GM12874 (cell line): Measurements from ENCODE around the gene JAM2.

Experiments
- TF ChIP-seq, protein P1 (sequence below): IDR thresholded peaks from 2 replicates; pipeline ENCODE4 v1.5.1; 2011; ENCODE audit warnings: low read depth, mild to moderate bottlenecking, control low read depth, low read length, moderate library complexity; ENCODE audit not compliant: insufficient read depth

JAM2 gene

GRCh38 chr21:25649146-25649545 lies 10.1 kb downstream of the JAM2 start:
- TF ChIP-seq, protein P1, sequence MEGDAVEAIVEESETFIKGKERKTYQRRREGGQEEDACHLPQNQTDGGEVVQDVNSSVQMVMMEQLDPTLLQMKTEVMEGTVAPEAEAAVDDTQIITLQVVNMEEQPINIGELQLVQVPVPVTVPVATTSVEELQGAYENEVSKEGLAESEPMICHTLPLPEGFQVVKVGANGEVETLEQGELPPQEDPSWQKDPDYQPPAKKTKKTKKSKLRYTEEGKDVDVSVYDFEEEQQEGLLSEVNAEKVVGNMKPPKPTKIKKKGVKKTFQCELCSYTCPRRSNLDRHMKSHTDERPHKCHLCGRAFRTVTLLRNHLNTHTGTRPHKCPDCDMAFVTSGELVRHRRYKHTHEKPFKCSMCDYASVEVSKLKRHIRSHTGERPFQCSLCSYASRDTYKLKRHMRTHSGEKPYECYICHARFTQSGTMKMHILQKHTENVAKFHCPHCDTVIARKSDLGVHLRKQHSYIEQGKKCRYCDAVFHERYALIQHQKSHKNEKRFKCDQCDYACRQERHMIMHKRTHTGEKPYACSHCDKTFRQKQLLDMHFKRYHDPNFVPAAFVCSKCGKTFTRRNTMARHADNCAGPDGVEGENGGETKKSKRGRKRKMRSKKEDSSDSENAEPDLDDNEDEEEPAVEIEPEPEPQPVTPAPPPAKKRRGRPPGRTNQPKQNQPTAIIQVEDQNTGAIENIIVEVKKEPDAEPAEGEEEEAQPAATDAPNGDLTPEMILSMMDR: no peak

GRCh38 chr21:25656412-25656811 lies 17.4 kb downstream of the JAM2 start:
- TF ChIP-seq, protein P1: no peak

- TF ChIP-seq, protein P1: no peak
Observed at GRCh38 chr21:25657140-25657539, 18.1 kb downstream of the JAM2 start.

DNA sequence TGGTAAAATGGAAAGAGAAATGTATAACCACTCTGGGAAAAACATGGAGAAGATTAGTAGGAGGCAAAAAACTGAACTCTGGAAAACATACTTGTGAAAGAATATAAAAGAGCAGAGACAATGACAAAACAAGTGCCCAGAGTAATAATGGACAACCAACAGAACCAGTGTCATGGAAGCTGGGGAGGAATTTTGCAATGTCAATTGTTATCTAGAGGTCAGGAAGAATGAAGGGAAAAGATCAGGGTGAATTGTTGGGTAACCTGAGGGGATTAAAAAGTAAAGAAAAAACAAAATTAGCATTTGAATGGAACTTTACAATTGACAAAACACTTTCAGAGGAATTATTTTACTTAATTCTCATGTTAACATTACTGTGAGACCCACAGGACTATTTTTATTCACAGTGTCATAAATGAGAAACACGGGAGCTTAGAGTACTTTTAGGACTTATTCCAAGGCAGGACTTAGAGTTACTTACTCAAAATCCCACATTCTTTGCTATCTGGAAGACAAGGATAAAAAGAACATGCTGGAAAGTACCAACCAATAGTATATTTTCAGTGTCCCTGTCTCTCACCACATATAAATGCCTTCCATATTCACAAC lies 19.5 kb downstream of the JAM2 start:
- TF ChIP-seq, protein P1: no peak

DNA sequence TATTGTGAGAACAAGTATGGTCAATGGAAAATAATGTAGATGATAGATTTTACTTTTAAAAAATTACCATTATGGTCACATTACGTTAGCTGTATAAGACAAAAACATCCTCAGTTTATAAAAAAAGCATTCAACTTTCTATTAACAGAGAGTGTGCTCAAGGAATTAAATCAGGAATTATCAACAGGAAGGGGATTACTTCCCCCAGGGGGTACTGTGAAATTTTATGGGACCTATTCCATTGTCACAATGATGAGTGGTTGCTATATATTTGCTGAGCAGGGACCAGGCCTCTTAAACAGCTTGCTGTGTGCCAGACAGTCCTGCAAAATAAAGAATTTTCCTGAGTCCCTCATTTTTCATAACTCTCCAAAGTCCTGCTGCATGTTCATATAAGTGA lies 21.2 kb downstream of the JAM2 start:
- TF ChIP-seq, protein P1: no peak

- TF ChIP-seq, protein P1: no peak
Observed at GRCh38 chr21:25664491-25664931, 25.5 kb downstream of the JAM2 start.

- TF ChIP-seq, protein P1: no peak
Observed at GRCh38 chr21:25670726-25671125, 31.7 kb downstream of the JAM2 start.
